HCT116 (cell line): Measurements from ENCODE around the gene DGKE. TPM values are rescaled to one million over a fixed set of nuclear protein-coding genes. Genes with fewer than 3 reads are reported as not detected.

Source experiments
- ATAC-seq: fragments of 200-7000 bp; cut with Tn5 transposase; 2 replicates; pipeline ENCODE4 v1.9.1; 2020; ENCODE audit warnings: mild to moderate bottlenecking, moderate library complexity
- BruUV-seq: library from RNA; stranded (reverse); fragments of 400-500 nt; replicated peaks from 2 replicates; lab custom pipeline; 2021; lab: Mats Ljungman, UMichigan
- CTCF ChIA-PET: fragments of 300-600 bp; sonication (Branson Sonifier 250); formaldehyde crosslinking; loops from one replicate; lab custom pipeline; 2021; ENCODE audit warnings: antibody characterized with exemption; lab: Charles Lee
- POLR2A ChIA-PET: fragments of 300-600, 350-600 bp; sonication (Branson Sonifier 250); formaldehyde crosslinking; loops from one replicate; lab custom pipeline; 2021; ENCODE audit warnings: antibody characterized with exemption; lab: Charles Lee
- RAD21 ChIA-PET, 2 experiments: fragments of 300-600 bp; sonication (Branson Sonifier 250); formaldehyde crosslinking; loops; one replicate each; lab custom pipeline; 2023; ENCODE audit warnings: low total read pairs in 2 of 2; ENCODE audit not compliant: uncharacterized antibody in 2 of 2, unreplicated experiment in 2 of 2, low non-redundant PET in 1 of 2; lab: Charles Lee
- DNase-seq: peaks from one replicate; pipeline ENCODE4 v3.0.0-alpha.2; 2010; ENCODE audit warnings: low read depth, low spot score
- H2AFZ ChIP-seq: fragments of 200-600 bp; shearing (Covaris generic), sonication (generic); 2 replicates; pipeline ENCODE4 v1.6.1; 2017; ENCODE audit warnings: low read depth, mixed run types, mixed read lengths, antibody characterized with exemption, low read length; ENCODE audit not compliant: poor library complexity, severe bottlenecking
- H3K27ac ChIP-seq: 2 replicates; pipeline ENCODE4 v1.5.1; 2012; ENCODE audit warnings: low read depth, low read length
- H3K27me3 ChIP-seq: fragments of 200-600 bp; sonication (generic); 2 replicates; pipeline ENCODE4 v1.6.1; 2016; ENCODE audit warnings: mixed run types, low read length, mixed read lengths; ENCODE audit not compliant: insufficient read depth
- H3K36me3 ChIP-seq, 2 experiments: fragments of 200-500 bp in 1 of 2; fragments of 200-600 bp in 1 of 2; sonication (Bioruptor generic) in 1 of 2; sonication (generic) in 1 of 2; 2 replicates each; pipeline versions ENCODE4 v1.5.1 to v1.6.1; 2014 to 2016; ENCODE audit warnings: low read length in 2 of 2, inconsistent platforms in 1 of 2, mixed read lengths in 1 of 2, mixed run types in 1 of 2; ENCODE audit not compliant: insufficient read depth in 2 of 2, control insufficient read depth in 1 of 2
- H3K4me1 ChIP-seq, 2 experiments: fragments of 200-600 bp in 1 of 2; sonication (generic) in 1 of 2; 2 replicates each; pipeline versions ENCODE4 v1.5.1 to v1.6.1; 2012 to 2017; ENCODE audit warnings: low read length in 2 of 2, inconsistent platforms in 1 of 2, mild to moderate bottlenecking in 1 of 2, mixed read lengths in 1 of 2, mixed run types in 1 of 2, moderate library complexity in 1 of 2; ENCODE audit not compliant: insufficient read depth in 2 of 2, control insufficient read depth in 1 of 2
- H3K4me2 ChIP-seq: fragments of 200-600 bp; sonication (generic); 2 replicates; pipeline ENCODE4 v1.6.1; 2017; ENCODE audit warnings: mixed run types, low read length, mixed read lengths
- H3K4me3 ChIP-seq, 2 experiments: fragments of 200-600 bp in 1 of 2; sonication (generic) in 1 of 2; replicated peaks in 1 of 2; 2 replicates each; pipeline ENCODE4 v1.5.1; 2011 to 2016; ENCODE audit warnings: low read length in 2 of 2, control low read depth in 1 of 2, low read depth in 1 of 2, mild to moderate bottlenecking in 1 of 2, mixed read lengths in 1 of 2, mixed run types in 1 of 2
- H3K79me2 ChIP-seq: fragments of 200-600 bp; sonication (generic); 2 replicates; pipeline ENCODE4 v1.6.1; 2017; ENCODE audit warnings: mild to moderate bottlenecking, mixed run types, low read length, moderate library complexity, mixed read lengths; ENCODE audit not compliant: insufficient read depth
- H3K9ac ChIP-seq: fragments of 200-600 bp; sonication (generic); 2 replicates; pipeline ENCODE4 v1.6.1; 2016; ENCODE audit warnings: low read length, mixed read lengths
- H3K9me2 ChIP-seq: fragments of 200-600 bp; sonication (generic), shearing (Covaris generic); 2 replicates; pipeline ENCODE4 v1.6.1; 2017; ENCODE audit warnings: mixed run types, mild to moderate bottlenecking, moderate library complexity; ENCODE audit not compliant: insufficient read depth
- H3K9me3 ChIP-seq, 2 experiments: fragments of 200-500 bp in 1 of 2; fragments of 200-600 bp in 1 of 2; sonication (Bioruptor generic) in 1 of 2; sonication (generic) in 1 of 2; 2 replicates each; pipeline ENCODE4 v1.6.1; 2014 to 2017; ENCODE audit warnings: low read length in 2 of 2, mixed read lengths in 2 of 2, inconsistent platforms in 1 of 2, low read depth in 1 of 2, mild to moderate bottlenecking in 1 of 2, mixed run types in 1 of 2, moderate library complexity in 1 of 2; ENCODE audit not compliant: control insufficient read depth in 1 of 2, insufficient read depth in 1 of 2
- H4K20me1 ChIP-seq: fragments of 200-600 bp; sonication (generic), shearing (Covaris generic); 2 replicates; pipeline ENCODE4 v1.6.1; 2017; ENCODE audit warnings: mixed run types, mild to moderate bottlenecking, moderate library complexity; ENCODE audit not compliant: insufficient read depth
- CBX3 ChIP-seq: IDR thresholded peaks from 2 replicates; pipeline ENCODE4 v1.6.1; 2012; ENCODE audit warnings: low read depth
- CEBPB ChIP-seq: IDR thresholded peaks from 2 replicates; pipeline ENCODE4 v1.6.1; 2012; ENCODE audit warnings: low read depth
- CTCF ChIP-seq, 3 experiments: fragments of 200-600 bp in 1 of 3; sonication (generic) in 1 of 3; IDR thresholded peaks in 2 of 3; conservative IDR thresholded peaks in 1 of 3; 2 replicates each; pipeline ENCODE4 v1.5.1; 2012 to 2017; ENCODE audit warnings: low read depth in 2 of 3, low read length in 2 of 3, antibody characterized with exemption in 1 of 3, borderline replicate concordance in 1 of 3, control low read depth in 1 of 3, mild to moderate bottlenecking in 1 of 3, mixed read lengths in 1 of 3, mixed run types in 1 of 3, moderate library complexity in 1 of 3; ENCODE audit not compliant: insufficient read depth in 1 of 3
- EGR1 ChIP-seq: IDR thresholded peaks from 2 replicates; pipeline ENCODE4 v1.6.1; 2012; ENCODE audit warnings: low read depth
- ELF1 ChIP-seq: IDR thresholded peaks from 2 replicates; pipeline ENCODE4 v1.6.1; 2012; ENCODE audit warnings: low read depth, borderline replicate concordance
- EZH2 ChIP-seq: fragments of 200-600 bp; sonication (generic); IDR thresholded peaks from 2 replicates; pipeline ENCODE4 v1.6.1; 2017; ENCODE audit warnings: antibody characterized with exemption, mixed run types
- POLR2AphosphoS5 ChIP-seq: IDR thresholded peaks from 2 replicates; pipeline ENCODE4 v1.6.1; 2011; ENCODE audit warnings: mild to moderate bottlenecking, low read depth, low read length, moderate library complexity
- RAD21 ChIP-seq: IDR thresholded peaks from 2 replicates; pipeline ENCODE4 v1.6.1; 2012; ENCODE audit warnings: low read depth, mild to moderate bottlenecking
- SIN3A ChIP-seq: IDR thresholded peaks from 2 replicates; pipeline ENCODE4 v1.6.1; 2012; ENCODE audit warnings: low read depth
- TCF7L2 ChIP-seq: IDR thresholded peaks from 2 replicates; pipeline ENCODE4 v1.7.0; 2011; ENCODE audit warnings: borderline replicate concordance, inconsistent platforms; ENCODE audit not compliant: insufficient read depth, insufficient read length; ENCODE audit errors: extremely low read depth
- YY1 ChIP-seq: IDR thresholded peaks from 2 replicates; pipeline ENCODE4 v1.6.1; 2011; ENCODE audit warnings: low read length, low read depth, moderate library complexity, mild to moderate bottlenecking; ENCODE audit not compliant: insufficient replicate concordance; ENCODE audit errors: extremely low read depth
- ZFX ChIP-seq: fragments of 450-650 bp; IDR thresholded peaks from 2 replicates; pipeline ENCODE4 v1.6.1; 2017
- intact Hi-C: fragments of 100-400 bp; cut with micrococcal nuclease; formaldehyde crosslinking; loops from 2 replicates; pipeline ENCODE4 v1.10.0; 2022
- total RNA-seq: library from RNA; stranded (reverse); gene quantifications from one replicate; pipeline ENCODE4 v1.2.1, GENCODE V29; 2021; ENCODE audit not compliant: unreplicated experiment

The DGKE gene
- total RNA-seq, 1 experiment from 2014 or later, result 5.2 TPM

GRCh38 chr17:56795221-56795865 lies 38.6 kb upstream of the DGKE start:
- CTCF ChIA-PET, result no interaction called here
- RAD21 ChIA-PET, result no interaction called here
- Histone ChIP-seq H3K4me3 (no peak overlapping the region), H4K20me1 (no peaks in the 10 kb centered on the region), H3K4me1 (peaks cover 5% of the 10 kb centered on the region in 2 experiments; a peak in 1 of 4 replicates), H2AFZ (no peak overlapping the region), H3K9ac (no peak overlapping the region), H3K27me3 (peaks cover 6% of the 10 kb centered on the region; the same call in 1 of the 2 replicates), H3K9me3 (no peaks in the 10 kb centered on the region), H3K4me2 (no peak overlapping the region), H3K36me3 (no peaks in the 10 kb centered on the region), H3K79me2 (no peaks in the 10 kb centered on the region), H3K9me2 (no peaks in the 10 kb centered on the region), H3K27ac (no peak overlapping the region)
- intact Hi-C loops, result no loop called here
- DNase-seq, result no peak
- BruUV-seq, result no TSS peak
- POLR2A ChIA-PET, result no interaction called here
- TF ChIP-seq YY1 (no peak), ZFX (no peak), CEBPB (no peak), CTCF (IDR thresholded peaks at IDR 0.05 in 2 of 3, conservative IDR thresholded peaks at IDR 0.05 in 1 of 3; ENCODE audit: borderline replicate concordance in 1 of 3, insufficient read depth in 1 of 3, low read depth in 2 of 3, low read length in 2 of 3) (no peak), RAD21 (no peak), SIN3A (no peak), TCF7L2 (no peak), EGR1 (no peak), CBX3 (no peak), ELF1 (no peak), POLR2AphosphoS5 (no peak), EZH2 (no peak)
- ATAC-seq, result no peak
